HEK293T (cell line): Measurements from ENCODE around the gene PRR15L.
A peak's percentile ranks its signal among the peaks of the same experiment; 100 is the strongest.

Experiments used
- CTCF ChIA-PET: fragments of 350-600 bp; formaldehyde crosslinking; extraction: SDS; loops from one replicate; lab custom pipeline; 2021; ENCODE audit warnings: antibody characterized with exemption, inconsistent platforms; lab: Yijun Ruan, JAX
- POLR2A ChIA-PET: fragments of 350-600 bp; formaldehyde crosslinking; extraction: SDS; loops from one replicate; lab custom pipeline; 2020; ENCODE audit warnings: antibody characterized with exemption, inconsistent platforms; lab: Yijun Ruan, JAX
- DNase-seq: peaks from one replicate; pipeline ENCODE4 v3.0.0; 2012; ENCODE audit warnings: mixed read lengths; ENCODE audit errors: extremely low spot score
- ARNT ChIP-seq: fragments of 450-650 bp; IDR thresholded peaks from 2 replicates; pipeline ENCODE4 v1.6.1; 2017; ENCODE audit warnings: mild to moderate bottlenecking
- BHLHE40 ChIP-seq: fragments of 450-650 bp; IDR thresholded peaks from 2 replicates; pipeline ENCODE4 v1.6.1; 2016; ENCODE audit warnings: mild to moderate bottlenecking, moderate library complexity, borderline replicate concordance
- CTBP1 ChIP-seq: fragments of 450-650 bp; IDR thresholded peaks from 2 replicates; pipeline ENCODE4 v1.6.1; 2016; ENCODE audit warnings: borderline replicate concordance
- ELF4 ChIP-seq: fragments of 450-650 bp; IDR thresholded peaks from 2 replicates; pipeline ENCODE4 v1.6.1; 2017; ENCODE audit warnings: antibody characterized with exemption
- FOXA1 ChIP-seq: fragments of 450-650 bp; IDR thresholded peaks from 2 replicates; pipeline ENCODE4 v1.6.1; 2016; ENCODE audit warnings: mild to moderate bottlenecking
- FOXK2 ChIP-seq: fragments of 450-650 bp; IDR thresholded peaks from 2 replicates; pipeline ENCODE4 v1.6.1; 2016; ENCODE audit warnings: mild to moderate bottlenecking
- FOXM1 ChIP-seq: fragments of 450-650 bp; IDR thresholded peaks from 2 replicates; pipeline ENCODE4 v1.6.1; 2017; ENCODE audit warnings: mild to moderate bottlenecking, borderline replicate concordance
- HDGF ChIP-seq: fragments of 450-650 bp; IDR thresholded peaks from 2 replicates; pipeline ENCODE4 v1.6.1; 2017; ENCODE audit warnings: antibody characterized with exemption, borderline replicate concordance
- L3MBTL2 ChIP-seq: fragments of 450-650 bp; conservative IDR thresholded peaks from 2 replicates; pipeline ENCODE4 v1.6.1; 2016; ENCODE audit warnings: mild to moderate bottlenecking
- LEF1 ChIP-seq: fragments of 450-650 bp; IDR thresholded peaks from 2 replicates; pipeline ENCODE4 v1.6.1; 2017; ENCODE audit warnings: mild to moderate bottlenecking, borderline replicate concordance
- NFRKB ChIP-seq: fragments of 450-650 bp; IDR thresholded peaks from 2 replicates; pipeline ENCODE4 v1.6.1; 2016; ENCODE audit warnings: mild to moderate bottlenecking, moderate library complexity
- PKNOX1 ChIP-seq: fragments of 450-650 bp; IDR thresholded peaks from 2 replicates; pipeline ENCODE4 v1.6.1; 2016
- SP1 ChIP-seq: fragments of 450-650 bp; IDR thresholded peaks from 2 replicates; pipeline ENCODE4 v1.6.1; 2017
- SUZ12 ChIP-seq: fragments of 450-650 bp; IDR thresholded peaks from 2 replicates; pipeline ENCODE4 v1.6.1; 2016; ENCODE audit warnings: mild to moderate bottlenecking
- TARDBP ChIP-seq: fragments of 450-650 bp; IDR thresholded peaks from 2 replicates; pipeline ENCODE4 v1.6.1; 2016
- ZNF384 ChIP-seq: fragments of 450-650 bp; IDR thresholded peaks from 2 replicates; pipeline ENCODE4 v1.6.1; 2016

Gene PRR15L

GRCh38 chr17:47953909-47954308 lies 3.8 kb downstream of the PRR15L start:
- POLR2A ChIA-PET = interaction anchor here (1.4 to 1.7 kb wide), 2 partner anchors 12 to 17 kb away, joined by 4 to 8 read pairs; partner anchors contain the start of genes CDK5RAP3 and PNPO
- no peak for DNase-seq
- TF ChIP-seq FOXK2 (no peak), SUZ12 (no peak), LEF1 (no peak), FOXM1 (no peak), ARNT (no peak), FOXA1 (no peak), BHLHE40 (no peak), SP1 (no peak), HDGF (no peak), ELF4 (no peak), TARDBP (no peak), L3MBTL2 (no peak)
- CTCF ChIA-PET = interaction anchor here (0.6 to 1.9 kb wide), 3 partner anchors 9 to 741 kb away, joined by 3 to 6 read pairs (median 3); no protein-coding TSS in a partner anchor

- DNase-seq = no peak
- TF ChIP-seq LEF1 (no peak), FOXM1 (no peak), CTBP1 (no peak), L3MBTL2 (no peak), ZNF384 (no peak), BHLHE40 (no peak), SUZ12 (no peak), SP1 (no peak), FOXK2 (no peak), NFRKB (no peak), ARNT (no peak), HDGF (no peak), FOXA1 (no peak), TARDBP (no peak), ELF4 (no peak), PKNOX1 (no peak)
- CTCF ChIA-PET = no interaction called here
- POLR2A ChIA-PET = interaction anchor here (0.9 to 4.3 kb wide), 2 partner anchors 11 to 18 kb away, joined by 4 to 28 read pairs; partner anchors contain the start of gene PNPO
These were observed 5.3 kb downstream of the PRR15L start for GRCh38 chr17:47952171-47953021.

- CTCF ChIA-PET = interaction anchor here (0.6 to 3.6 kb wide), 9 partner anchors 9 to 71 kb away, joined by 3 to 25 read pairs (median 3); partner anchors contain the start of genes CDK5RAP3 and PNPO
- no peak for DNase-seq
- no peak for TF ChIP-seq ARNT
- POLR2A ChIA-PET = interaction anchor here (0.7 to 4.3 kb wide), 5 partner anchors 9 to 55 kb away, joined by 3 to 28 read pairs (median 3); partner anchors contain the start of genes CDK5RAP3, PNPO and SP2
These were observed 7.2 kb downstream of the PRR15L start for GRCh38 chr17:47950448-47950847.

GRCh38 chr17:47949946-47950345 lies 7.7 kb downstream of the PRR15L start:
- TF ChIP-seq NFRKB (no peak), SUZ12 (no peak), L3MBTL2 (no peak), PKNOX1 (no peak), FOXK2 (no peak), FOXM1 (no peak), TARDBP (no peak), ARNT (no peak), HDGF (no peak), FOXA1 (no peak), BHLHE40 (no peak), ZNF384 (no peak), ELF4 (no peak), LEF1 (no peak), SP1 (no peak)
- no peak for DNase-seq
- ChIA-PET POLR2A (interaction anchor here (0.7 to 4.3 kb wide), 5 partner anchors 8 to 54 kb away, joined by 3 to 28 read pairs (median 3); partner anchors contain the start of genes CDK5RAP3, PNPO and SP2), CTCF (interaction anchor here (0.6 to 3.6 kb wide), 13 partner anchors 8 to 71 kb away, joined by 3 to 25 read pairs (median 3); partner anchors contain the start of genes CDK5RAP3, PNPO and PRR15L)

- TF ChIP-seq CTBP1 (no peak), ELF4 (no peak)
- CTCF ChIA-PET = interaction anchor here (0.6 to 3.6 kb wide), 12 partner anchors 8 to 285 kb away, joined by 3 to 25 read pairs (median 4); partner anchors contain the start of gene PRR15L
- POLR2A ChIA-PET = interaction anchor here (1.5 to 4.3 kb wide), 2 partner anchors 8 to 18 kb away, joined by 3 to 28 read pairs; partner anchors contain the start of gene PNPO
- peak; percentile 81 for DNase-seq
These were observed 8.4 kb downstream of the PRR15L start for GRCh38 chr17:47949197-47949759.

- ChIA-PET CTCF (interaction anchor here (0.6 to 3.6 kb wide), 7 partner anchors 9 to 285 kb away, joined by 3 to 25 read pairs (median 4); partner anchors contain the start of gene PRR15L), POLR2A (interaction anchor here (1.5 to 4.3 kb wide), 2 partner anchors 7 to 19 kb away, joined by 3 to 28 read pairs; partner anchors contain the start of gene PNPO)
- no peak for TF ChIP-seq NFRKB
- no peak for TF ChIP-seq FOXM1
- TF ChIP-seq SP1 = no peak
- no peak for TF ChIP-seq SUZ12
- no peak for TF ChIP-seq PKNOX1
- no peak for TF ChIP-seq FOXK2
- TF ChIP-seq ELF4 = no peak
- TF ChIP-seq TARDBP = no peak
- no peak for TF ChIP-seq CTBP1
- no peak for TF ChIP-seq LEF1
- no peak for TF ChIP-seq ZNF384
- TF ChIP-seq HDGF = no peak
- TF ChIP-seq ARNT = no peak
- no peak for TF ChIP-seq BHLHE40
- no peak for TF ChIP-seq FOXA1
- no peak for TF ChIP-seq L3MBTL2
- no peak for DNase-seq
These were observed 8.9 kb downstream of the PRR15L start for GRCh38 chr17:47948706-47949196.
